GM18867 (cell line): ENCODE measurements around the gene COL4A6.
"Not testable (repeated sequence)": the region's sequence is repeated elsewhere in the genome, so short reads cannot be mapped to it uniquely, and the experiment has no call there.

Experiments
- ATAC-seq: cut with Tn5 transposase; IDR thresholded peaks from one replicate; pipeline ENCODE4 v1.9.1; 2021; ENCODE audit warnings: mild to moderate bottlenecking, moderate library complexity; ENCODE audit not compliant: unreplicated experiment

COL4A6 gene

GRCh38 chrX:108438110-108438623 is at the start of gene COL4A6:
TSS of gene COL4A6 (minus strand) at chrX:108438422. CDS start at chrX:108438196, 226 bp downstream.
- no peak for ATAC-seq

- no peak for ATAC-seq
Measured at GRCh38 chrX:108485960-108486359, 47.7 kb upstream of the COL4A6 start.

GRCh38 chrX:108484251-108484650 is 46.0 kb upstream of the COL4A6 start:
- ATAC-seq, result no peak

GRCh38 chrX:108481528-108481927 is 43.3 kb upstream of the COL4A6 start:
- ATAC-seq, result not testable (repeated sequence)

GRCh38 chrX:108473979-108474378 is 35.8 kb upstream of the COL4A6 start:
- no peak for ATAC-seq

- ATAC-seq, result no peak
Measured at GRCh38 chrX:108468486-108468885, 30.3 kb upstream of the COL4A6 start.

- no peak for ATAC-seq
Measured at GRCh38 chrX:108464604-108465003, 26.4 kb upstream of the COL4A6 start.

GRCh38 chrX:108456971-108457477 is 18.8 kb upstream of the COL4A6 start:
- no peak for ATAC-seq

GRCh38 chrX:108453841-108454240 is 15.6 kb upstream of the COL4A6 start:
- no peak for ATAC-seq

GRCh38 chrX:108447303-108447702 is 9.1 kb upstream of the COL4A6 start:
- no peak for ATAC-seq

- ATAC-seq, result no peak
Measured at GRCh38 chrX:108442901-108443464, 4.8 kb upstream of the COL4A6 start.

- ATAC-seq, result peak; percentile 32
Measured at GRCh38 chrX:108439961-108440696, 1.9 kb upstream of the COL4A6 start.

- peak; percentile 56 for ATAC-seq
Measured at GRCh38 chrX:108439426-108439942, 1.3 kb upstream of the COL4A6 start, which contains the start of gene COL4A5. TSS of gene COL4A5 (plus strand) at chrX:108439838. CDS start at chrX:108440126, 288 bp downstream.

- no peak for ATAC-seq
Measured at GRCh38 chrX:108437349-108438109, 693 bp downstream of the COL4A6 start.

- ATAC-seq, result no peak
Measured at GRCh38 chrX:108435261-108435660, 3.0 kb downstream of the COL4A6 start.

GRCh38 chrX:108426262-108426661 is 12.0 kb downstream of the COL4A6 start:
- ATAC-seq, result no peak

GRCh38 chrX:108420481-108420880 is 17.7 kb downstream of the COL4A6 start:
- ATAC-seq, result no peak

GRCh38 chrX:108419401-108419800 is 18.8 kb downstream of the COL4A6 start:
- no peak for ATAC-seq

- peak; percentile 87 for ATAC-seq
Measured at GRCh38 chrX:108417257-108417656, 21.0 kb downstream of the COL4A6 start.

- ATAC-seq, result no peak
Measured at GRCh38 chrX:108415891-108416290, 22.3 kb downstream of the COL4A6 start.

- ATAC-seq, result no peak
Measured at GRCh38 chrX:108415146-108415545, 23.1 kb downstream of the COL4A6 start.
